Heart right ventricle (tissue), 16 donors: ENCODE data around the gene PPIF. TPM values are rescaled to one million over a fixed set of nuclear protein-coding genes. Genes with fewer than 3 reads are reported as not detected.
A peak's percentile ranks its signal among the peaks of the same experiment; 100 is the strongest.

Source experiments
- ATAC-seq, 8 donors: fragments of 200-7000 bp; cut with Tn5 transposase; one replicate each; pipeline ENCODE4 v1.9.1; 2020; ENCODE audit warnings: mild to moderate bottlenecking in 8 of 8, moderate library complexity in 8 of 8, moderate number of reproducible peaks in 1 of 8
- DNase-seq, 2 donors: peaks; one replicate each; pipeline ENCODE4 v3.0.0-alpha.2; 2020
- H3K27ac ChIP-seq, 10 donors: fragments of 200-600 bp; sonication (generic) in 2 of 10; one replicate each; pipeline versions ENCODE4 v1.5.0 to v1.8.0; 2020 to 2022; ENCODE audit warnings: mild to moderate bottlenecking in 3 of 10
- H3K27me3 ChIP-seq, 7 donors: fragments of 200-600 bp; one replicate each; pipeline ENCODE4 v1.8.0; 2021 to 2022; ENCODE audit warnings: mild to moderate bottlenecking in 2 of 7
- H3K36me3 ChIP-seq, 9 donors: fragments of 200-600 bp; sonication (generic) in 1 of 9; one replicate each; pipeline versions ENCODE4 v1.5.0 to v1.8.0; 2020 to 2022; ENCODE audit warnings: mild to moderate bottlenecking in 2 of 9
- H3K4me1 ChIP-seq, 9 donors: fragments of 200-600 bp; sonication (generic) in 1 of 9; one replicate each; pipeline versions ENCODE4 v1.5.0 to v1.8.0; 2020 to 2022; ENCODE audit warnings: mild to moderate bottlenecking in 4 of 9
- H3K4me3 ChIP-seq, 10 donors: fragments of 200-600 bp; sonication (generic) in 2 of 10; one replicate each; pipeline versions ENCODE4 v1.5.0 to v1.8.0; 2020 to 2022; ENCODE audit warnings: mild to moderate bottlenecking in 7 of 10, moderate library complexity in 2 of 10
- H3K9me3 ChIP-seq, 11 donors: fragments of 200-600 bp in 10 of 11; sonication (generic) in 2 of 11; one replicate each; pipeline versions ENCODE4 v1.5.0 to v1.8.0; 2013 to 2022; ENCODE audit warnings: mild to moderate bottlenecking in 2 of 11, control low read depth in 1 of 11, moderate library complexity in 1 of 11
- WGBS, 2 donors: extraction: QIAGEN DNeasy Blood & Tissue Kit; methylation state at CpG; one replicate each; pipeline ENCODE4 v1.1.7; 2013; ENCODE audit warnings: inconsistent platforms in 1 of 2; 5-methylcytosine and 5-hydroxymethylcytosine counted together
- intact Hi-C, 10 donors: fragments of 100-400 bp; cut with DNase I; formaldehyde crosslinking; loops; one replicate each; pipeline versions ENCODE4 v1.11.1 to v1.14.2; 2022
- polyA plus RNA-seq, 2 donors: library from polyadenylated mRNA; stranded (reverse); fragments of 200-250 nt; gene quantifications; one replicate each; pipeline ENCODE4 v1.2.3, GENCODE V29; 2013
- total RNA-seq, 10 donors: library from RNA; stranded (reverse); fragmentation: NEBNext Ultra II Directional in 3 of 10; extraction: Animal tissue kit (Norgen Biotek cat#: 25700) in 3 of 10; gene quantifications; one replicate each; pipeline versions ENCODE4 v1.2.1 to v1.2.4, GENCODE V29; 2021 to 2023
- TF ChIP-seq, protein P1 (sequence below), 9 donors: fragments of 200-600 bp; sonication (generic) in 2 of 9; IDR thresholded peaks; one replicate each; pipeline versions ENCODE4 v1.5.0 to v1.8.0; 2021 to 2022; ENCODE audit warnings: antibody characterized with exemption in 9 of 9, mild to moderate bottlenecking in 5 of 9, moderate library complexity in 1 of 9
- donor health status: Arrhythmogenic right ventricular cardiomyopathy.
- donor health status: ischemic (EF 13 %, LVEDD 7.1; RV severe dilation, severe dysfunction).
- donor health status: healthy with polysubstance abuse.
- donor health status: DM: no; HTN: yes; CAD: no.
- donor health status: DM: no; HTN: no; CAD: no.
- donor health status: ischemic (EF 25% LVEDD 6.9; RV normal size, moderate dysfunction).
- donor health status: ischemic (EF 25% LVEDD 5.7; RV mildly dilated, moderate dysfunction).
- donor health status: healthy.
- donor health status: DM: yes; HTN: yes; CAD: no.
- donor health status: Ischemic cardiomyopathy.
- donor health status: ischemic (EF 35%, LVEDD 5.7; RV mildly dilated, moderate dysfunction).
- donor health status: nonischemic (EF 11% LVEDD 7.7; RV severe dilation, severe dysfunction).
- donor health status: DM: yes; HTN: yes; CAD: no.
- donor health status: PGD.
- donor health status: ischemic (EF 29% LVEDD 5.4; RV normal size, mild dysfunction).
- donor health status: nonischemic (EF 23%, LVEDD 6.1; RV moderate dilation, normal function).

The PPIF gene
- total and polyA plus RNA-seq, 12 donors = 44.3 to 205 (median 146) TPM

DNA sequence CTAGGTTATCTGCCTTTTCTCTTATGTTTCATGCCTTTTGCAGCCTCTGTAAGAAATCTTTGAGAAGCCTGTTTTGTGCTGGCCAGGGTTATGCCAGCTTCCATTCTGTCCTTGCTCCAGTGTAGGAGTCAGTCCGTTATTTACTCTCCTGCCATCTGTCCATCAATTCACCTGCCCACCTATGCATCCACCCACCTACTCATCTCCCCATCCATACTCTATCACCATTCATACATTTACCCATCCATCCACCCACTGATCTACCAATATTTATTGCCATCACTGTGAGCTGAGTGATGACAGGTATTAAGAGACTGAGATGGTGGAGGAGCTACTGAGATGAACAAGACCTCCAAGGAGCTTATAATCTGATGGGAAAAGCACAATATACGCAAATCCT, 12.7 kb upstream of the PPIF start:
- Histone ChIP-seq H3K9me3 (peaks cover 0 to 4% (median 0%) of the 10 kb centered on the region in 11 donors), H3K27ac (no peak overlapping the region), H3K27me3 (no peaks in the 10 kb centered on the region), H3K4me3 (no peak overlapping the region), H3K36me3 (no peaks in the 10 kb centered on the region), H3K4me1 (peaks cover 0 to 11% (median 0%) of the 10 kb centered on the region in 9 donors)
- no peak for ATAC-seq
- TF ChIP-seq, protein P1, sequence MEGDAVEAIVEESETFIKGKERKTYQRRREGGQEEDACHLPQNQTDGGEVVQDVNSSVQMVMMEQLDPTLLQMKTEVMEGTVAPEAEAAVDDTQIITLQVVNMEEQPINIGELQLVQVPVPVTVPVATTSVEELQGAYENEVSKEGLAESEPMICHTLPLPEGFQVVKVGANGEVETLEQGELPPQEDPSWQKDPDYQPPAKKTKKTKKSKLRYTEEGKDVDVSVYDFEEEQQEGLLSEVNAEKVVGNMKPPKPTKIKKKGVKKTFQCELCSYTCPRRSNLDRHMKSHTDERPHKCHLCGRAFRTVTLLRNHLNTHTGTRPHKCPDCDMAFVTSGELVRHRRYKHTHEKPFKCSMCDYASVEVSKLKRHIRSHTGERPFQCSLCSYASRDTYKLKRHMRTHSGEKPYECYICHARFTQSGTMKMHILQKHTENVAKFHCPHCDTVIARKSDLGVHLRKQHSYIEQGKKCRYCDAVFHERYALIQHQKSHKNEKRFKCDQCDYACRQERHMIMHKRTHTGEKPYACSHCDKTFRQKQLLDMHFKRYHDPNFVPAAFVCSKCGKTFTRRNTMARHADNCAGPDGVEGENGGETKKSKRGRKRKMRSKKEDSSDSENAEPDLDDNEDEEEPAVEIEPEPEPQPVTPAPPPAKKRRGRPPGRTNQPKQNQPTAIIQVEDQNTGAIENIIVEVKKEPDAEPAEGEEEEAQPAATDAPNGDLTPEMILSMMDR (IDR thresholded peaks at IDR 0.05) = no peak
- intact Hi-C loops = no loop called here
- DNase-seq = no peak
- 93 to 94% methylated on average over 2 of the region's 2 CpGs for WGBS, 2 donors

DNA sequence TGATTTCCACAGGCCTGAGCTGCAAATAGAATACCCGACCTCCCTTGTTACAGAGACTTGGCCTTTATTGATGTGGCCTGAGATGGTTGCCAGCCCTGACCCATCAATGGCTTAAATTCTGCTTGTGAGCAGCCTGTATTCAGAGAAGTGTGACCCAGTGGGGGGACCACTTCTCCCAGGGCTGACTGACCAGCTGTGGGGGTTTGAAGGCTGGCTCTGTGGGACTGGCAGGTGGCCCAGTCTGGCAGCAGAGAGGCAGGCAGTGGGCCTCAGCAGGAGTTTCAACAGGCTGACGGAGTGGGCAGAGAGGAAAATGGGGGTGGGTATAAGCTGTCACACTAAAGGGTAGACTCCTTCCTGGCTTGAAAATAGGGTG, 12.2 kb upstream of the PPIF start:
- peaks cover 0 to 4% (median 0%) of the 10 kb centered on the region in 11 donors for H3K9me3 ChIP-seq
- H3K27me3 ChIP-seq = no peaks in the 10 kb centered on the region
- no peak overlapping the region for H3K4me3 ChIP-seq
- intact Hi-C loops = no loop called here
- peak in 1 of 8 donors; percentile 3 for ATAC-seq
- TF ChIP-seq, protein P1 (IDR thresholded peaks at IDR 0.05) = no peak
- H3K27ac ChIP-seq = no peak overlapping the region
- no peaks in the 10 kb centered on the region for H3K36me3 ChIP-seq
- WGBS, 2 donors = 78 to 84% methylated on average over 2 of the region's 2 CpGs
- no peak for DNase-seq
- H3K4me1 ChIP-seq = peaks cover 0 to 11% (median 0%) of the 10 kb centered on the region in 9 donors

DNA sequence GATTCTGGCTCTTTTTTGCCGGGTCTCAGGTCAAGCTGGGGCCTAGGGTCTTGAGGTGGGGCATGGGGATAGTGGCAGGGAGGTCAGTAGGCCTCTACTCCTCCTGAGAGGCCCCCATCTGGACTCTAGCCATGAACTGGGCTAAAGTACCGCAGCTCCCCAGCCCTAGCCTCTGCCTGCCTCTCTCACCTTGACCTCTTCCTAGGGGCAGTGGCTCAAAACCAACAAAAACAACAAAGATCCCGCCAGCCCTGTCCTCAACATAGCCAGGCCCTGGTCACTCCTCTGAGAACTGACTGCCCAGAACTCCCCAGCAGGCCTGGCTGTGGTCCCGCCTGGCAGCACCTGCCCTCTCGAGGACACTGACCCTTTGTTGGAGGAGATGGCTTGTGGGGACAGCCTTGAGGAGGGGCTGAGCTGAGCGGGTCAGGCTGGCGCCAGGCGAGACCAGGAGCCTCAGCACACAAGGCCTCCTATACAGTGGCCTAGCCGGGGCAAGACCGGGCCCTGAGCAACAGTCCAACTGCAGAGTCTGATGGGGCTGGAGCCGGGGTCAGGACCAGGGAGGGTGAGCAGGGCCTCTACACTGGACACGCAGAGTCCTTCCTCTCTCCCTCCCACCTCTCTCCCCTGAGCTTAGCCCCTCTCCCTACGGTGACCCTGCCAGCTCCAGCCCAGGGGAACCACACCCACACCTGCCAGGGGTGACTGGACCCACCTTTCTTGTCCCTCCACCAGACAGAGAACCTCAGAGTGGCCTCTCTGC, 11.6 kb upstream of the PPIF start:
- TF ChIP-seq, protein P1 (IDR thresholded peaks at IDR 0.05) = no peak
- intact Hi-C loops = no loop called here
- Histone ChIP-seq H3K4me3 (no peak overlapping the region), H3K27me3 (no peaks in the 10 kb centered on the region), H3K36me3 (no peaks in the 10 kb centered on the region), H3K9me3 (peaks cover 0 to 4% (median 0%) of the 10 kb centered on the region in 11 donors), H3K27ac (no peak overlapping the region), H3K4me1 (peaks cover 0 to 11% (median 0%) of the 10 kb centered on the region in 9 donors)
- 79 to 82% methylated on average over 13 of the region's 13 CpGs for WGBS, 2 donors
- no peak for DNase-seq
- ATAC-seq = peak in 4 of 8 donors; percentile 12 to 27 (median 20)

DNA sequence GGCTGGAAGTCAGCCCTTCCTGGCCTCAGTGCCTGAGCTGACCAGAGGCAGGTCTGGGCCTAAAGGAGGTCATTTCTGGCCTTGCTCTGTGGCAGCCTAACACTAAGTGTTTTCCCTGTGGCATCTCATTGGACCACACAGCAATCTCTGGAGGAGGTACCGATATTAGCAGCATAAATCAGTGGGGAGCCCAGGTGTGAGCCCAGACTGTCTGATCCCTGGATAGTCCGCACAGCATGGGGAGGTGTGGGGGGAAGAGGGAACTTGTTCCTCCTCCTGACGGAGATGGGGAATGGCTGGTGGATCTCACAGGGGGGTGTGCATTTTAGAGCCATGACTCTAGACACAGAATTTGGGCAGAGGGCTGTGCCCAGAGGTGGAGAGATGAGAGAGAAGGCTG, 11.0 kb upstream of the PPIF start:
- H3K4me1 ChIP-seq = peaks cover 0 to 10% (median 0%) of the 10 kb centered on the region in 9 donors
- no peak overlapping the region for H3K4me3 ChIP-seq
- ATAC-seq (no peak), DNase-seq (no peak)
- TF ChIP-seq, protein P1 (IDR thresholded peaks at IDR 0.05) = no peak
- WGBS, 2 donors = 95 to 98% methylated on average over 3 of the region's 3 CpGs
- no peaks in the 10 kb centered on the region for H3K27me3 ChIP-seq
- no peaks in the 10 kb centered on the region for H3K36me3 ChIP-seq
- intact Hi-C loops = no loop called here
- no peak overlapping the region for H3K27ac ChIP-seq
- H3K9me3 ChIP-seq = peaks cover 0 to 4% (median 0%) of the 10 kb centered on the region in 11 donors
